H9 (cell line): ENCODE results near the gene NKX1-1. TPM values are rescaled to one million over a fixed set of nuclear protein-coding genes. Genes with fewer than 3 reads are reported as not detected.

ENCODE experiments used
- DNase-seq: peaks from one replicate; pipeline ENCODE4 v3.0.0-alpha.2; 2017
- H2AFZ ChIP-seq: one replicate; pipeline ENCODE4 v1.6.1; 2013; ENCODE audit warnings: mild to moderate bottlenecking, low read length, control low read depth, moderate library complexity
- H2AK5ac ChIP-seq: 2 replicates; pipeline ENCODE4 v1.6.1; 2013; ENCODE audit warnings: low read length, control low read depth, mixed read lengths; ENCODE audit not compliant: insufficient read length
- H2BK120ac ChIP-seq: one replicate; pipeline ENCODE4 v1.6.1; 2013; ENCODE audit warnings: low read depth, mild to moderate bottlenecking, low read length, control low read depth, inconsistent platforms; ENCODE audit not compliant: poor library complexity, severe bottlenecking
- H2BK12ac ChIP-seq: 2 replicates; pipeline ENCODE4 v1.6.1; 2013; ENCODE audit warnings: low read length, control low read depth, mixed read lengths, low read depth; ENCODE audit not compliant: insufficient read length
- H2BK15ac ChIP-seq: 2 replicates; pipeline ENCODE4 v1.6.1; 2013; ENCODE audit warnings: low read depth, low read length, control low read depth
- H2BK20ac ChIP-seq: one replicate; pipeline ENCODE4 v1.6.1; 2013; ENCODE audit warnings: low read depth, mild to moderate bottlenecking, low read length, control low read depth, inconsistent platforms; ENCODE audit not compliant: poor library complexity, severe bottlenecking
- H2BK5ac ChIP-seq: 2 replicates; pipeline ENCODE4 v1.6.1; 2013; ENCODE audit warnings: low read length, control low read depth, mixed read lengths; ENCODE audit not compliant: insufficient read length
- H3K14ac ChIP-seq: 2 replicates; pipeline ENCODE4 v1.6.1; 2013; ENCODE audit warnings: low read length, control low read depth; ENCODE audit not compliant: insufficient read depth
- H3K18ac ChIP-seq: 2 replicates; pipeline ENCODE4 v1.6.1; 2013; ENCODE audit warnings: low read depth, mild to moderate bottlenecking, mixed read lengths, low read length, control low read depth; ENCODE audit not compliant: insufficient read length
- H3K23ac ChIP-seq: 2 replicates; pipeline ENCODE4 v1.6.1; 2013; ENCODE audit warnings: low read length, control low read depth, mixed read lengths, low read depth; ENCODE audit not compliant: insufficient read length
- H3K23me2 ChIP-seq: 2 replicates; pipeline ENCODE4 v1.6.1; 2013; ENCODE audit warnings: low read depth, mild to moderate bottlenecking, mixed read lengths, low read length, control low read depth; ENCODE audit not compliant: insufficient read length, poor library complexity, severe bottlenecking
- H3K27ac ChIP-seq: 2 replicates; pipeline ENCODE4 v1.5.1; 2013; ENCODE audit warnings: low read length, control low read depth, mixed read lengths, low read depth; ENCODE audit not compliant: insufficient read length
- H3K27me3 ChIP-seq: 2 replicates; pipeline ENCODE4 v1.6.1; 2013; ENCODE audit warnings: low read length, control low read depth, inconsistent platforms; ENCODE audit not compliant: insufficient read depth
- H3K4ac ChIP-seq: 2 replicates; pipeline ENCODE4 v1.6.1; 2013; ENCODE audit warnings: low read depth, mild to moderate bottlenecking, control low read depth, inconsistent platforms, low read length, moderate library complexity
- H3K4me1 ChIP-seq: 2 replicates; pipeline ENCODE4 v1.6.1; 2013; ENCODE audit warnings: low read length, control low read depth, inconsistent platforms; ENCODE audit not compliant: insufficient read depth
- H3K4me2 ChIP-seq: 2 replicates; pipeline ENCODE4 v1.6.1; 2013; ENCODE audit warnings: low read length, control low read depth, mixed read lengths; ENCODE audit not compliant: insufficient read length, insufficient read depth
- H3K56ac ChIP-seq: 2 replicates; pipeline ENCODE4 v1.6.1; 2013; ENCODE audit warnings: low read depth, mild to moderate bottlenecking, mixed read lengths, low read length, control low read depth; ENCODE audit not compliant: insufficient read length
- H3K79me1 ChIP-seq: 2 replicates; pipeline ENCODE4 v1.6.1; 2013; ENCODE audit warnings: low read depth, mild to moderate bottlenecking, moderate library complexity, low read length, control low read depth, inconsistent platforms; ENCODE audit not compliant: insufficient read depth, poor library complexity, severe bottlenecking
- H3K79me2 ChIP-seq: 2 replicates; pipeline ENCODE4 v1.6.1; 2013; ENCODE audit warnings: low read length, control low read depth, inconsistent platforms; ENCODE audit not compliant: insufficient read depth
- H3K9ac ChIP-seq: 2 replicates; pipeline ENCODE4 v1.6.1; 2013; ENCODE audit warnings: low read length, control low read depth, mixed read lengths; ENCODE audit not compliant: insufficient read length; ENCODE audit errors: extremely low read depth
- H3K9me3 ChIP-seq: one replicate; pipeline ENCODE4 v1.6.1; 2013; ENCODE audit warnings: low read depth, low read length, inconsistent platforms; ENCODE audit not compliant: control insufficient read depth
- H3T11ph ChIP-seq: one replicate; pipeline ENCODE4 v1.6.1; 2013; ENCODE audit warnings: mild to moderate bottlenecking, low read length, control low read depth, inconsistent platforms
- H4K20me1 ChIP-seq: one replicate; pipeline ENCODE4 v1.6.1; 2013; ENCODE audit not compliant: control insufficient read depth, insufficient read length, insufficient read depth
- H4K5ac ChIP-seq: 2 replicates; pipeline ENCODE4 v1.6.1; 2013; ENCODE audit warnings: low read depth, mild to moderate bottlenecking, mixed read lengths, low read length, control low read depth; ENCODE audit not compliant: insufficient read length
- H4K8ac ChIP-seq: replicated peaks from 2 replicates; pipeline ENCODE4 v1.6.1; 2013; ENCODE audit warnings: low read length, control low read depth, mixed read lengths, low read depth; ENCODE audit not compliant: insufficient read length
- H4K91ac ChIP-seq: 2 replicates; pipeline ENCODE4 v1.6.1; 2013; ENCODE audit warnings: low read depth, mild to moderate bottlenecking, moderate library complexity, mixed read lengths, low read length, control low read depth; ENCODE audit not compliant: insufficient read length
- H3K27ac Mint-ChIP-seq, 3 experiments: 2 replicates in 2 of 3; 3 replicates in 1 of 3; pipeline ENCODE4 v1.8.0; 2020 to 2021; ENCODE audit warnings: mixed read lengths in 3 of 3, mild to moderate bottlenecking in 1 of 3, moderate library complexity in 1 of 3
- H3K27me3 Mint-ChIP-seq: 2 replicates; pipeline ENCODE4 v1.8.0; 2021; ENCODE audit warnings: low read depth, mild to moderate bottlenecking, moderate library complexity, mixed read lengths
- H3K36me3 Mint-ChIP-seq, 3 experiments: 2 replicates in 2 of 3; 3 replicates in 1 of 3; pipeline ENCODE4 v1.8.0; 2020 to 2021; ENCODE audit warnings: low read depth in 3 of 3, mixed read lengths in 3 of 3; ENCODE audit not compliant: insufficient read depth in 1 of 3
- H3K4me1 Mint-ChIP-seq, 2 experiments: 2 replicates each; pipeline ENCODE4 v1.8.0; 2020; ENCODE audit warnings: mixed read lengths in 2 of 2
- H3K4me3 Mint-ChIP-seq, 2 experiments: 2 replicates in 1 of 2; 3 replicates in 1 of 2; pipeline ENCODE4 v1.8.0; 2020 to 2021; ENCODE audit warnings: mild to moderate bottlenecking in 2 of 2, mixed read lengths in 2 of 2, moderate library complexity in 1 of 2
- H3K9me3 Mint-ChIP-seq, 2 experiments: 2 replicates in 1 of 2; 3 replicates in 1 of 2; pipeline ENCODE4 v1.8.0; 2020; ENCODE audit warnings: mild to moderate bottlenecking in 2 of 2, mixed read lengths in 2 of 2, moderate library complexity in 1 of 2
- CTCF ChIP-seq: fragments of 200-600 bp; sonication (generic); conservative IDR thresholded peaks from 3 replicates; pipeline ENCODE4 v1.8.0; 2021; ENCODE audit warnings: antibody characterized with exemption, mild to moderate bottlenecking
- WGBS: extraction: QIAGEN DNeasy Blood & Tissue Kit; methylation state at CpG from one replicate; pipeline ENCODE4 v1.1.7; 2013; ENCODE audit warnings: missing lambda C conversion rate, low lambda C conversion rate, mixed read lengths; ENCODE audit not compliant: insufficient read length; ENCODE audit errors: extremely low coverage; 5-methylcytosine and 5-hydroxymethylcytosine counted together
- total RNA-seq: library from RNA; stranded (reverse); gene quantifications from 2 replicates; pipeline ENCODE4 v1.2.1, GENCODE V29; 2021

NKX1-1 gene
- total RNA-seq, 1 experiment from 2014 or later: not detected

- Histone ChIP-seq H2BK15ac (no peak overlapping the region), H2BK12ac (no peak overlapping the region), H3K18ac (no peak overlapping the region), H3K27ac (no peak overlapping the region), H2BK5ac (no peak overlapping the region), H3K9me3 (no peaks in the 10 kb centered on the region), H3K4me1 (no peaks in the 10 kb centered on the region; the same call in 1 of the 2 replicates), H2AFZ (no peak overlapping the region), H3K27me3 (peaks cover 64% of the 10 kb centered on the region), H3T11ph (no peak overlapping the region), H3K79me1 (no peaks in the 10 kb centered on the region), H4K8ac (no peak overlapping the region), H3K23me2 (peaks cover 5% of the 10 kb centered on the region), H3K79me2 (no peaks in the 10 kb centered on the region), H3K4me2 (no peak overlapping the region), H3K4ac (no peak overlapping the region), H2BK20ac (no peak overlapping the region), H4K20me1 (no peaks in the 10 kb centered on the region), H3K14ac (no peak overlapping the region), H4K5ac (no peak overlapping the region), H2AK5ac (no peak overlapping the region), H3K56ac (no peak overlapping the region), H4K91ac (no peak overlapping the region), H2BK120ac (no peak overlapping the region), H3K23ac (no peak overlapping the region), H3K9ac (no peak overlapping the region)
- WGBS: no CpG with 5 or more reads among the region's 27 CpGs
- H3K4me1 Mint-ChIP-seq: peaks cover 4 to 17% of the 10 kb centered on the region in 2 experiments; a peak in 3 of 4 replicates
- peaks cover 0 to 2% (median 0%) of the 10 kb centered on the region in 3 experiments; a peak in 3 of 7 replicates for H3K36me3 Mint-ChIP-seq
- peak overlapping the region in 1 of 2 experiments; percentile 8; a peak in 2 of 5 replicates for H3K4me3 Mint-ChIP-seq
- TF ChIP-seq CTCF: no peak
- peaks cover 0 to 2% of the 10 kb centered on the region in 2 experiments; a peak in 2 of 5 replicates for H3K9me3 Mint-ChIP-seq
- DNase-seq: no peak
- H3K27ac Mint-ChIP-seq: no peak overlapping the region
- peaks cover 79% of the 10 kb centered on the region for H3K27me3 Mint-ChIP-seq
These were observed 3.5 kb upstream of the NKX1-1 start for GRCh38 chr4:1409491-1410425.
